GM23338 (cell line): Measurements from ENCODE around the gene CBFA2T2. TPM values are rescaled to one million over a fixed set of nuclear protein-coding genes. Genes with fewer than 3 reads are reported as not detected.

ENCODE experiments used
- polyA plus RNA-seq: library from polyadenylated mRNA; unstranded; fragments of >200 nt; fragmentation: Nextera tagmentation; extraction: Ambion mirVana; gene quantifications from 2 replicates; pipeline ENCODE4 v1.2.1, GENCODE V29; 2016
- total RNA-seq: library from RNA; depleted of rRNA; stranded (reverse); fragments of >200 nt; shearing (Covaris generic); gene quantifications from 2 replicates; pipeline ENCODE4 v1.2.3, GENCODE V29; 2014; rRNA removed

CBFA2T2 gene
- total and polyA plus RNA-seq, 2 experiments from 2014 or later = 12.7 to 15.8 TPM

Other genes with a start within 250 kb of the CBFA2T2 start
- gene BPIFB1, start 206.9 kb upstream of the CBFA2T2 start, total RNA-seq = not detected in 2 replicates
- not detected in 2 replicates for gene BPIFB1, start 206.9 kb upstream of the CBFA2T2 start, polyA plus RNA-seq
- gene CDK5RAP1, start 88.6 kb upstream of the CBFA2T2 start, total RNA-seq = 33.8 and 43.1 TPM in 2 replicates
- 37.7 and 38.1 TPM in 2 replicates for gene CDK5RAP1, start 88.6 kb upstream of the CBFA2T2 start, polyA plus RNA-seq
- 5.0 and 9.3 TPM in 2 replicates for gene SNTA1, start 46.3 kb upstream of the CBFA2T2 start, total RNA-seq
- 3.8 and 4.5 TPM in 2 replicates for gene SNTA1, start 46.3 kb upstream of the CBFA2T2 start, polyA plus RNA-seq
- 0.66 TPM in 1 of 2 replicates, not detected in the other for gene C20orf144, start 172.2 kb downstream of the CBFA2T2 start, total RNA-seq
- gene C20orf144, start 172.2 kb downstream of the CBFA2T2 start, polyA plus RNA-seq = 0.10 and 0.26 TPM in 2 replicates
- 0.08 and 1.9 TPM in 2 replicates for gene ACTL10, start 176.8 kb downstream of the CBFA2T2 start, total RNA-seq
- gene ACTL10, start 176.8 kb downstream of the CBFA2T2 start, polyA plus RNA-seq = 0.66 and 0.71 TPM in 2 replicates
- gene NECAB3, start 184.3 kb downstream of the CBFA2T2 start, total RNA-seq = 28.4 TPM in 2 replicates
- gene NECAB3, start 184.3 kb downstream of the CBFA2T2 start, polyA plus RNA-seq = 8.5 and 13.4 TPM in 2 replicates
- 42.6 and 45.0 TPM in 2 replicates for gene E2F1, start 196.3 kb downstream of the CBFA2T2 start, total RNA-seq
- 12.1 and 13.9 TPM in 2 replicates for gene E2F1, start 196.3 kb downstream of the CBFA2T2 start, polyA plus RNA-seq
- gene PXMP4, start 230.2 kb downstream of the CBFA2T2 start, total RNA-seq = 0.39 and 1.2 TPM in 2 replicates
- 2.7 and 3.5 TPM in 2 replicates for gene PXMP4, start 230.2 kb downstream of the CBFA2T2 start, polyA plus RNA-seq
- 6.1 and 6.2 TPM in 2 replicates for gene ZNF341, start 241.9 kb downstream of the CBFA2T2 start, total RNA-seq
- 3.6 and 4.3 TPM in 2 replicates for gene ZNF341, start 241.9 kb downstream of the CBFA2T2 start, polyA plus RNA-seq